GM18505 (cell line): ENCODE measurements around the gene ANGPT4.

Experiments used
- ATAC-seq: cut with Tn5 transposase; IDR thresholded peaks from one replicate; pipeline ENCODE4 v1.9.1; 2021; ENCODE audit not compliant: unreplicated experiment
- POLR2A ChIP-seq: IDR thresholded peaks from 4 replicates; pipeline ENCODE4 v1.6.1; 2011; ENCODE audit warnings: borderline replicate concordance; ENCODE audit not compliant: insufficient read depth, insufficient read length; ENCODE audit errors: extremely low read depth

The ANGPT4 gene

GRCh38 chr20:952196-952795 lies 36.2 kb upstream of the ANGPT4 start:
- ATAC-seq = no peak
- no peak for TF ChIP-seq POLR2A

DNA sequence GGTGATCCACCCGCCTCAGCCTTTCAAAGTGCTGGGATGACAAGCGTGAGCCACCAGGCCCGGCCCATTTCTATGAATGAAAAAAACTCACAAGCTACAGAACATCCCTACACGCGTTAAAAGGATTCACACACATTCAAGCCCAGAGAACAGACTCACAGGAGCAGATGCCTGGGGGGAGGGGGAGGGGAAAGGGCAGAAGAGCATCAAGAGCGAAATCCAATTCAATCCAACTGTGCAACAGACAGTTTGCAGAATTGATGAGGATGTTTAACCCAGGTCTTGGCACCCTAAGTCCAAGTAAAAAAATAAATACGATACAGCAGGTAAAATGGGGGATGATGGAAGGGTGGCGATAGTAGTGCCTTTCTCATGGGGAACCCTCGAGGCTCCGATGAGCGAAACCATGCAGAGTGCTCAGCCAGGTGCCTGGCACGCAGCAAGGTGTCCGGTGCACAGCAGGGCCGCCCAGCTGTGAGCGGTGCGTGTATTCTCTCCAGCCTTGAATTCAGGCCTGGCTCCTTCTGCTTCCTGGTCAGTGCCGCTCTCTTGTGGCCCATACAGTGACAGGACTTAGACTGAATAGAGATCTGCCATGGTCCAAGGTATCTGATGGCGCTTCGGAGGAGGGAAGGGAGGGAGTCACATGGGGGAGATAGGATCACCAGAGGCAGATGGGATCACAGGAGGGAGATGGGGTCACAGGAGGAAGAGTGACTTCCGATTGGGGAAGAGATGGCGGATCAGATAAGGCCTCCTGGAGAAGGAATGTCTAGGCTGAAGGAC lies 35.4 kb upstream of the ANGPT4 start:
- TF ChIP-seq POLR2A = no peak
- ATAC-seq = no peak

- no peak for TF ChIP-seq POLR2A
- no peak for ATAC-seq
Measured at GRCh38 chr20:949717-950116, 33.6 kb upstream of the ANGPT4 start.

DNA sequence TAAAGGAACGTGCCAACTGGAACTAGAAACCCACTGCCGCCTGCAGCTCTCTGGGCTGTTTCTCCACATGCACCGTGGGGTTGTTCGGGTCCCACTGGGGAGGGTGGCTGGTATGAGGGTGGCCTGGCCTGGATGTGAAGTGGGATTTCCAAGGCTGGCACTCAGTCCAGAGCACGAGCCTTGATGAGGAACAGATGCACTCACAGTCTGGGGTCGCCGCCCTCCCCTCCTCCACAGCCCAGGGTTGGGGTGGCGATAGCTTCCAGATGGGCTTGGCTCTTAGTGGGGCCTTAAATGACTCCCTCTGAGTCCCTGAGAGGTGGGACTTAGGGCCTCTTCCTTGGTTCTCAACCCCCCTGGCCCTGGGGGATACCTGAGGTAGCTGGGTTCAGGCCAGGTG lies 30.7 kb upstream of the ANGPT4 start:
- no peak for ATAC-seq
- TF ChIP-seq POLR2A = no peak

DNA sequence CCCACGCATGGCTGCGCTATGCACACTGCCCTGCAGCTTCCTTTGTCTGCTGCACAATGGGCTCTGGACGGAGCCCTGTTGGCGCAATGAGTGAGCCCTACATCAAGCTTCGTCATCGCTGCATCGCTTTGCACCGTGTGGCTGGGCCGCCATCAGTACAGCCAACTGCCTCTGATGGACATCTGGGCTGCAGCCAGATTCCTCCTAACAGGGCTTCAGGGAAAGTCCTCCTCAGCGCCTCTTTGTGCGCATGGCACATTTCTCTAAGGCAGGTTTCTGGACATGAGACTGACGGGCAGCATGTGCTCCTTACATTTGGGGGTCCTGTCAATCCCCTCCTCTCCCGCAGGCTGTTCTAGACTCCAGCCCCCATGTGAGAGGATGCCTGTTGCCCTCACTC lies 29.7 kb upstream of the ANGPT4 start:
- no peak for TF ChIP-seq POLR2A
- ATAC-seq = no peak

DNA sequence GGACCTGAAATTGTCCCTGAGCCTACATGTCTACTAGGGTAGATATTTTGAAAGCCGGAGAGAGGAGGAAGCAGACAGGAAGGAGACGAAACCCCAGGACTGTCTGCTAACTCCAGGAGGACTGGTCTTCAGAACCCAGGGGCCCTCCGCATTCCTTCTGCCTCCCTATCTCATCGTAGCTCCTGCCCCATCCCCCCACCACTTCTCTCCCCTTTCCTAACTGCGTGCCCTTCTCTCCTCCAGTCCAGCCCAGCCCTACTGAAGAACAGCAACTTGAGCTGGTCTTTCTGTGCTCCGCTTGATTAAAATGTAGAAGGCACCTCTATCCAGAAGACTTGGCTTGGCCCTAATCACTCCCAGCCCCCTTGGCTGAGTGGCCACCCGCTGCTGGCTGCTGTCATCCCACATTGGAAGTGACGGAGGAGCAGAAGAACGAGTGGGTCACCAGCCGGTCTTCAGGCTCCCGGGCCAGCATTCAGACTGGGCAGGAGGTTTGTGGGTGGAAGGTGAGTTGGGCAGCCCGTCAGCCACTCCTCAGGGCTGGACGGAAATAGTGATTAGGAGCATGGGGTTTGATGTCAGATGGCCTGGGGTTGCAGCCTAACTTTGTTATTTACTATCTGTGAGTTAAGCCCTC lies 28.8 kb upstream of the ANGPT4 start:
- ATAC-seq = no peak
- no peak for TF ChIP-seq POLR2A

GRCh38 chr20:944148-944547 lies 28.0 kb upstream of the ANGPT4 start:
- ATAC-seq = no peak
- TF ChIP-seq POLR2A = no peak

- no peak for TF ChIP-seq POLR2A
- ATAC-seq = no peak
Measured at GRCh38 chr20:942611-943010, 26.5 kb upstream of the ANGPT4 start.

DNA sequence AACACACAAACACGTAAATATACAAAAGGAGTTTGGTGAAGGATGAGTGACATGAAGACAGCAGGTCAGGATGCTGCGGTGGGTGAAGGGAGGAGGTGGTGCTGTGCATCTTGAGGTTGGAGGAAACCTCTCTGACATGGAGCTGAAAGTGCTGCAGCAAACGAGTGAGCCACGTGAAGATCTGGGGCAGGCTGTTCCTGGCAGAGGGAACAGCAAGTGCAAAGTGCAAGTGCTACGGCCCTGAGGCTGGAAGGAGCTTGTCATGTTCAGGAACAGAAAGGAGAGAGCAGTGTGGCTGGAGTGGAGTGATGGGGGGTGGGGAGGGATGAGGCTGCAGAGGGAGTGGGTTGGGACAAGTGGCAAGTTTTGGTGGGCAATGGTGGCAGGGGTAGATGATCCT lies 24.8 kb upstream of the ANGPT4 start:
- no peak for TF ChIP-seq POLR2A
- no peak for ATAC-seq

DNA sequence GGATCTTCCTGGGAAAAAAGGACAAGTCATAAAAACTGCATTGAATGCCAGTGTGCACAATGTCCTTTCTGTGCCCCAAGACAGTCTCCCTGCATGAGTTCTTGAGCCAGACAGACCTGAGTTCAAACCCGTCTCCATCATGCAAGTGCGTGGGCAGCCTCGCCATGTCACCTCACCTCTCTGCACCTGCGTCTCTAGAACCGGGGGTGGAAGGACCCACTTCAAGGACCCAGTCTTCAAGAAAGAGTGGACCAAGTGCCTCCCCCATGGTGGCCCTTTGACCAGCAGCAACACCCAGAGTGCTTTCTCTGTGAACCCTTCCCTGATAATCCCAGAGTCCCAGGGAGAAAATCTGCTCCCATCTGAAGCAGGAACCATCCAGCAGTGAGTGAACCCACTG lies 23.5 kb upstream of the ANGPT4 start:
- no peak for ATAC-seq
- TF ChIP-seq POLR2A = no peak

DNA sequence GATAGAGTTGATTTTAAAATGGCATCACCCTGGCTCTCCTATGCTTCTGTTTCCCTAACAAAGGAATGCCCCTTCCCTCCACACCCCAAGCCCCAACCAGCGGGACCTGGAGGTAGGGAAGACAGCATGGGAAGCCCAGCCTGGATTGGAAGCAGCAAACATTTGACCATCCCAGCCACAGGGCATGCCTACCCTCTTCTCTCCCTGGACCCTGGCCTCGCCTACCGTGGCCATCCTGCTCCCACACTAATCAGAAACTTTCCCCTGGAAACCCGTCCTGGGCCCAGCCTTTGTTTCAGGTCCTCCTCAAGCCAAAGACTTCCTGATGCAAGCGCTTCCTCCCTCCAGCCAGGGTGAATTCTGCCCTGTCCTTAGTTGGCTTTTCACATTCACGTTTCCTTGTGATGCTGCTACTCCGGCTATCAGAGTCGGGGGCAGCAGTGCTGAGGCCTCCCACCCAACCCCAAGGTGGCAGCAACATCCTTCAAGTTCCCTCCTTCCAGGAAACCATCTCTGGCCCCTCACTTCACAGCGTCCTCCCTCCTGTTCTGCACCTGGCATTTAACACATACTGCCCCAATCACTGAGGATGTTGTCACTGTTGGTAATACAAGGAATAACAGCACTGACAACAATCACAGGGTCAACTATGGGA lies 18.2 kb upstream of the ANGPT4 start:
- ATAC-seq = no peak
- no peak for TF ChIP-seq POLR2A

DNA sequence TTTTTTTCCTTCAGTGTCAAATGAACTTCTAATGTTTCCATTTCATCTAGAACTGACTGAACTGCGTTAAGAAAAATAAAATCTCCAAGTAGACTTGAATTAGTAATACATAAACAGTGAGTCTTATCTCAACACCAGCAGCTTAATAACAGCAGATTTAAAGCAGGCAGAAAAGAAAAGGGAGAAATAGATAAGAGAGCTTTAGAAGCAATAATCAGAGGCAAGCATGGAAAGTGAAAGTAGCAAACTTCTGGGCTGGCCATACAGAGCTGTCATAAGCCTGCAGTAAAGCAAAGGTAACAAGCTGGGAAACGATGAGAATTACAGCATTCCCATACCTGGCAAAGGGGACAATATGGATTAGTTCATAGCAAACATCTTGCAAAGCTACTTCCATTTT lies 16.9 kb upstream of the ANGPT4 start:
- no peak for ATAC-seq
- TF ChIP-seq POLR2A = no peak

DNA sequence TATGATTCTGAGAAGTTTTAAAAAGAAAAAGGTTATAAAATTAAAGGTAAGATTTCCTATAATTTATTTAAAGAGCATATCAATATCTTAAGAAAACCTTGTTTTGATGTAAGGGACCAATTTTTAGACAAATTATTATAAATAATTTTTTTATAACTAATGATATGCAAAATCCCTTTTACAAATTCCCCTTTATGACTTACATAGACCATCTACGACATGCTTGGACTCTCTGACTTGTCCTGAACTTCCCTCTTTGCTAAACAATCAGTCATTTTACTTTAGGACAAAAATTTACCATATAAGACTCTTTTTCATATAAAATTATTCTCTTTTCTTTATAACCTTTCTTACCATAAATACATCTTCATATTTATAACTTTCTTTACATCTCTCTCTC lies 15.3 kb upstream of the ANGPT4 start:
- no peak for TF ChIP-seq POLR2A
- ATAC-seq = no peak
